Measurements from ENCODE around the gene PPEF1. TPM values are rescaled to one million over a fixed set of nuclear protein-coding genes. Genes with fewer than 3 reads are reported as not detected.

The PPEF1 gene
- total RNA-seq, 1 experiment from 2014 or later = 1.2 TPM

DNA sequence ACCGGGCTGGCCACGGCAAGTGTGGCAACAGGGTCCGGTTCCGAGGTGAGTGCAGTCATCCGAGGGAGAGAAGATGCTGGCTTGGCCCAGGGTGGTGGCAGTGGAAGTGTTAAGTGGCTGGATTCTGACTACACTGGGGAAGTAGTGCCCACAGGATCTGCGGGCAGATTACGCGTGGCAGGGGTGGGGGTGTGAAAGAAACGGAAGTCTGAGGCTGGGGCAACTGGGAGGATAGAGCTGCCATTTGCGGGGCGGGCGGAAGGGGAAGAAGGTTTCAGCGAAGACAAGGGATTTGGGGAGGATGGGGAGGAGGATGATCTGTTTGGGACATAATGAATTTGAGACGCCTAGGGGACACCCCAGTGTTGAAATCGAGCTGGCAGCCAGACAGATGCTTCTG lies 40.8 kb upstream of the PPEF1 start:
- TF ChIP-seq, protein P1, sequence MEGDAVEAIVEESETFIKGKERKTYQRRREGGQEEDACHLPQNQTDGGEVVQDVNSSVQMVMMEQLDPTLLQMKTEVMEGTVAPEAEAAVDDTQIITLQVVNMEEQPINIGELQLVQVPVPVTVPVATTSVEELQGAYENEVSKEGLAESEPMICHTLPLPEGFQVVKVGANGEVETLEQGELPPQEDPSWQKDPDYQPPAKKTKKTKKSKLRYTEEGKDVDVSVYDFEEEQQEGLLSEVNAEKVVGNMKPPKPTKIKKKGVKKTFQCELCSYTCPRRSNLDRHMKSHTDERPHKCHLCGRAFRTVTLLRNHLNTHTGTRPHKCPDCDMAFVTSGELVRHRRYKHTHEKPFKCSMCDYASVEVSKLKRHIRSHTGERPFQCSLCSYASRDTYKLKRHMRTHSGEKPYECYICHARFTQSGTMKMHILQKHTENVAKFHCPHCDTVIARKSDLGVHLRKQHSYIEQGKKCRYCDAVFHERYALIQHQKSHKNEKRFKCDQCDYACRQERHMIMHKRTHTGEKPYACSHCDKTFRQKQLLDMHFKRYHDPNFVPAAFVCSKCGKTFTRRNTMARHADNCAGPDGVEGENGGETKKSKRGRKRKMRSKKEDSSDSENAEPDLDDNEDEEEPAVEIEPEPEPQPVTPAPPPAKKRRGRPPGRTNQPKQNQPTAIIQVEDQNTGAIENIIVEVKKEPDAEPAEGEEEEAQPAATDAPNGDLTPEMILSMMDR (conservative IDR thresholded peaks at IDR 0.05; ENCODE audit: low read depth, low read length) = no peak
- no peak for TF ChIP-seq EZH2 (IDR thresholded peaks at IDR 0.05; ENCODE audit: borderline replicate concordance, low read depth, low read length, poor library complexity, severe bottlenecking)
- intact Hi-C loops (cut with micrococcal nuclease; ENCODE audit: unreplicated experiment) = no loop called here
- BruUV-seq (replicated peaks) = no TSS peak
- H3K4me1 ChIP-seq (ENCODE audit: insufficient read depth, low read length, poor library complexity, severe bottlenecking) = no peaks in the 10 kb centered on the region
- no peak overlapping the region for H3K4me3 ChIP-seq (ENCODE audit: low read depth, low read length, poor library complexity, severe bottlenecking)
- no peaks in the 10 kb centered on the region for H3K36me3 ChIP-seq (ENCODE audit: insufficient read depth, low read length, poor library complexity, severe bottlenecking)
- H3K9me3 ChIP-seq (ENCODE audit: low read depth, low read length, poor library complexity, severe bottlenecking) = no peaks in the 10 kb centered on the region
- no peaks in the 10 kb centered on the region for H3K27me3 ChIP-seq (replicated peaks; ENCODE audit: insufficient read depth, low read depth, low read length, poor library complexity)
- ChIA-PET POLR2A (ENCODE audit: low non-redundant PET) (no interaction called here), CTCF (no interaction called here)
- H3K27ac ChIP-seq (ENCODE audit: low read depth, low read length, poor library complexity, severe bottlenecking) = no peak overlapping the region
- no peak for DNase-seq (ENCODE audit: low spot score)

DNA sequence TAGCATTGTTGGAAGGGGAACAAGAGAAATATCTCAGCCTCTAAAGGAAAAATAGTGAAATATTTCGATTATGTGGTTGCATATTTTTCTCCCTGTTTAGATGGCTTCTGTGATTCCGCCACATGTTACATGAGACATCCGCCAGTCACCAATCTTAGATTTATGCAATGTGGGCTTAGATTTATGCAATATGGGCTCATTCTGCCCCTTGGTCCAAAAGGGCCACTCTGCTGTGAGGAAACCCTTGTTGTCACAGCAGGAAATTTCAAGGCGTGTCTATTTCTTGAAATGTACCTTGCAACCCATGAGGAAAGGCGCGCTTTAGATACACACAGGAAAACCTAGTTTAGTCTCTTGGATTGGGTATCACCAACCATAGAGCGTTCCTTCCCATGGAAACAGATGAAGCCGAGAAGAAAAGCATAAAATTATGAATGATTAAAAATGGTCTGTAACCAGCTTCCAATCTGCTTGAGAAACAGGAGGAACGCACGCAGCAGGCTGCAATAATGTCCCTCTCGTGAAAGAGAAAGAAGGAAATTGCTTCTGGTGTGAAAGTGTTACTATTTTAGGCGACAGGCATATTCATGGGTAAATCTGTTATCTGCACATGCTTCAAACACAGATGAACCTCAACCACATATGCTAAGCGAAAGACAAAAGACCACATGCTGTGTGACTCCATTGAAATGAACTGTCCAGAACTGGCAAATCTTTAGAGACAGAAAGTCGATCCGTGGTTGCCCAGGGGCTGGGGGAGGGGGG lies 39.2 kb upstream of the PPEF1 start:
- ChIA-PET POLR2A (ENCODE audit: low non-redundant PET) (no interaction called here), CTCF (no interaction called here)
- Histone ChIP-seq H3K36me3 (ENCODE audit: insufficient read depth, low read length, poor library complexity, severe bottlenecking) (no peaks in the 10 kb centered on the region), H3K4me1 (ENCODE audit: insufficient read depth, low read length, poor library complexity, severe bottlenecking) (no peaks in the 10 kb centered on the region), H3K27ac (ENCODE audit: low read depth, low read length, poor library complexity, severe bottlenecking) (no peak overlapping the region), H3K4me3 (ENCODE audit: low read depth, low read length, poor library complexity, severe bottlenecking) (no peak overlapping the region), H3K27me3 (replicated peaks; ENCODE audit: insufficient read depth, low read depth, low read length, poor library complexity) (no peaks in the 10 kb centered on the region), H3K9me3 (ENCODE audit: low read depth, low read length, poor library complexity, severe bottlenecking) (no peaks in the 10 kb centered on the region)
- no TSS peak for BruUV-seq (replicated peaks)
- intact Hi-C loops (cut with micrococcal nuclease; ENCODE audit: unreplicated experiment) = no loop called here
- TF ChIP-seq EZH2 (IDR thresholded peaks at IDR 0.05; ENCODE audit: borderline replicate concordance, low read depth, low read length, poor library complexity, severe bottlenecking) = no peak
- TF ChIP-seq, protein P1 (conservative IDR thresholded peaks at IDR 0.05; ENCODE audit: low read depth, low read length) = no peak
- no peak for DNase-seq (ENCODE audit: low spot score)

DNA sequence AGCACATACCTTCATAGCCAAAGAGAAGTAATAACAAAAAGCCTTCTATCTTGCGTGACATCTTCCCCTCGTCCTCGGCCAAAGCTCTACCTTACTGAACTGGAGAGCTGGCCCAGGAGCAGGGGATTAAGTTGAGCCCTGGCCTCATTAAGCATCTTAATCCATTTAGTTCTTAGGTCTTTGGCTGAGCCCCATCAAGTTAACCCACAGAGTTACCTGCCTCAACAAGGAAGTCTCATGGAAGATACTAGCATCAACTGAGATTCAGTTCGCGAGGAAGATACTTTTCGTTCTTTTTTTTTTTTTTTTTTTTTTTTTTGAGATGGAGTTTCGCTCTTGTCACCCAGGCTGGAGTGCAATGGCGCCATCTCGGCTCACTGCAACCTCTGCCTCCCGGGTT lies 35.4 kb upstream of the PPEF1 start, which contains the start of gene RS1:
RS1 (minus strand) TSS at position 101 of the 400 bp plus-strand sequence; CDS start at position 61, 40 bp downstream.
- no peak for DNase-seq (ENCODE audit: low spot score)
- TF ChIP-seq EZH2 (IDR thresholded peaks at IDR 0.05; ENCODE audit: borderline replicate concordance, low read depth, low read length, poor library complexity, severe bottlenecking) = no peak
- TF ChIP-seq, protein P1 (conservative IDR thresholded peaks at IDR 0.05; ENCODE audit: low read depth, low read length) = no peak
- ChIA-PET POLR2A (ENCODE audit: low non-redundant PET) (no interaction called here), CTCF (no interaction called here)
- intact Hi-C loops (cut with micrococcal nuclease; ENCODE audit: unreplicated experiment) = loop anchor here (10.0 kb wide), 2 partner anchors 213 to 277 kb away; no protein-coding TSS in a partner anchor
- Histone ChIP-seq H3K27me3 (replicated peaks; ENCODE audit: insufficient read depth, low read depth, low read length, poor library complexity) (no peaks in the 10 kb centered on the region), H3K36me3 (ENCODE audit: insufficient read depth, low read length, poor library complexity, severe bottlenecking) (no peaks in the 10 kb centered on the region), H3K9me3 (ENCODE audit: low read depth, low read length, poor library complexity, severe bottlenecking) (no peaks in the 10 kb centered on the region), H3K4me3 (ENCODE audit: low read depth, low read length, poor library complexity, severe bottlenecking) (no peak within 1 kb of the TSS), H3K27ac (ENCODE audit: low read depth, low read length, poor library complexity, severe bottlenecking) (no peak within 1 kb of the TSS), H3K4me1 (ENCODE audit: insufficient read depth, low read length, poor library complexity, severe bottlenecking) (no peaks in the 10 kb centered on the region)
- no TSS peak for BruUV-seq (replicated peaks)
